Smooth muscle cell (in vitro differentiated cells): ENCODE measurements around the gene APBB2. TPM values are rescaled to one million over a fixed set of nuclear protein-coding genes. Genes with fewer than 3 reads are reported as not detected.

ENCODE experiments used
- DNase-seq: peaks from one replicate; lab custom pipeline; 2025; ENCODE audit not compliant: unreplicated experiment; lab: John Stamatoyannopoulos, UW
- H2AFZ ChIP-seq: fragments of 200-600 bp; sonication (generic); 2 replicates; pipeline ENCODE4 v1.6.0; 2016; ENCODE audit warnings: antibody characterized with exemption, low read depth, mild to moderate bottlenecking
- H3F3A ChIP-seq: fragments of 200-600 bp; sonication (generic); 2 replicates; pipeline ENCODE4 v1.6.0; 2017; ENCODE audit warnings: antibody characterized with exemption, low read depth
- H3K27ac ChIP-seq: fragments of 200-600 bp; sonication (generic); 2 replicates; pipeline ENCODE4 v1.5.1; 2016; ENCODE audit warnings: low read depth, mild to moderate bottlenecking
- H3K27me3 ChIP-seq: fragments of 200-600 bp; sonication (generic); 2 replicates; pipeline ENCODE4 v1.6.1; 2016; ENCODE audit warnings: low read depth, mild to moderate bottlenecking
- H3K36me3 ChIP-seq: fragments of 200-600 bp; sonication (generic); 2 replicates; pipeline ENCODE4 v1.5.1; 2016; ENCODE audit warnings: low read depth
- H3K4me1 ChIP-seq: fragments of 200-600 bp; sonication (generic); 2 replicates; pipeline ENCODE4 v1.5.1; 2016; ENCODE audit warnings: low read depth
- H3K4me2 ChIP-seq: fragments of 200-600 bp; sonication (generic); 2 replicates; pipeline ENCODE4 v1.6.0; 2016; ENCODE audit warnings: mild to moderate bottlenecking
- H3K4me3 ChIP-seq: fragments of 200-600 bp; sonication (generic); 2 replicates; pipeline ENCODE4 v1.5.1; 2016; ENCODE audit warnings: mild to moderate bottlenecking
- H3K79me2 ChIP-seq: fragments of 200-600 bp; sonication (generic); 2 replicates; pipeline ENCODE4 v1.6.0; 2016; ENCODE audit warnings: low read depth, mild to moderate bottlenecking
- H3K9ac ChIP-seq: fragments of 200-600 bp; sonication (generic); 2 replicates; pipeline ENCODE4 v1.6.0; 2016; ENCODE audit warnings: low read depth
- H3K9me3 ChIP-seq: fragments of 200-600 bp; sonication (generic); replicated peaks from 2 replicates; pipeline ENCODE4 v1.5.1; 2016; ENCODE audit warnings: low read depth
- H4K20me1 ChIP-seq: fragments of 200-600 bp; sonication (generic); 2 replicates; pipeline ENCODE4 v1.6.0; 2016; ENCODE audit warnings: low read depth
- WGBS: methylation state at CpG from one replicate; pipeline ENCODE4 v1.1.7; 2016; ENCODE audit warnings: low lambda C conversion rate; 5-methylcytosine and 5-hydroxymethylcytosine counted together
- polyA plus RNA-seq: library from polyadenylated mRNA; unstranded; fragments of >200 nt; fragmentation: Nextera tagmentation; extraction: Ambion mirVana; gene quantifications from 2 replicates; pipeline ENCODE4 v1.2.1, GENCODE V29; 2016
- total RNA-seq: library from RNA; depleted of rRNA; stranded (reverse); fragments of >200 nt; gene quantifications from 2 replicates; pipeline ENCODE4 v1.2.3, GENCODE V29; 2014
- TF ChIP-seq, protein P1 (sequence below): fragments of 200-600 bp; sonication (generic); IDR thresholded peaks from 2 replicates; pipeline ENCODE4 v1.5.1; 2017; ENCODE audit warnings: borderline replicate concordance, mild to moderate bottlenecking, antibody characterized with exemption; ENCODE audit not compliant: insufficient read depth, poor library complexity, severe bottlenecking

APBB2 gene
- total and polyA plus RNA-seq, 2 experiments from 2014 or later, result 22.1 to 60.9 TPM

DNA sequence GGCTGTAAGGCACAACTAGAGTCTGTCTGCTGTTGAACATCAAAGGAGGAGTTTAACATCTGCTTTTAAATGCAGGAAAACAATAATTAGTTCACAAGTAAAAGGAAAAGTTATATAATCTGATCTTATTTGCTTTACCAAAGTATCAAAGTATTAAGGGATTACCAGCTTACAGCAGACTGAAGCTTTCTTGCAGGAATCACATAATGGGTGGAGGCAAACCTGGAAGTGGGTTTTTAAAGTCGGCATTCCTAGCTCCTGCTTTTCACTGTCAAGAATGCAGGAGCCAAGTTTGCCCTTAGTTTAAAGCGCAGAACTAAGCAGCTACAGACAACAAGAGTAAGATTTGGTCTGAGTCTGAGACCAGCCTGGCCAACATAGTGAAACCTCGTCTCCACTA is 122.2 kb downstream of the APBB2 start:
- peaks cover 8% of the 10 kb centered on the region for H4K20me1 ChIP-seq
- no peak overlapping the region for H3K27ac ChIP-seq
- TF ChIP-seq, protein P1, sequence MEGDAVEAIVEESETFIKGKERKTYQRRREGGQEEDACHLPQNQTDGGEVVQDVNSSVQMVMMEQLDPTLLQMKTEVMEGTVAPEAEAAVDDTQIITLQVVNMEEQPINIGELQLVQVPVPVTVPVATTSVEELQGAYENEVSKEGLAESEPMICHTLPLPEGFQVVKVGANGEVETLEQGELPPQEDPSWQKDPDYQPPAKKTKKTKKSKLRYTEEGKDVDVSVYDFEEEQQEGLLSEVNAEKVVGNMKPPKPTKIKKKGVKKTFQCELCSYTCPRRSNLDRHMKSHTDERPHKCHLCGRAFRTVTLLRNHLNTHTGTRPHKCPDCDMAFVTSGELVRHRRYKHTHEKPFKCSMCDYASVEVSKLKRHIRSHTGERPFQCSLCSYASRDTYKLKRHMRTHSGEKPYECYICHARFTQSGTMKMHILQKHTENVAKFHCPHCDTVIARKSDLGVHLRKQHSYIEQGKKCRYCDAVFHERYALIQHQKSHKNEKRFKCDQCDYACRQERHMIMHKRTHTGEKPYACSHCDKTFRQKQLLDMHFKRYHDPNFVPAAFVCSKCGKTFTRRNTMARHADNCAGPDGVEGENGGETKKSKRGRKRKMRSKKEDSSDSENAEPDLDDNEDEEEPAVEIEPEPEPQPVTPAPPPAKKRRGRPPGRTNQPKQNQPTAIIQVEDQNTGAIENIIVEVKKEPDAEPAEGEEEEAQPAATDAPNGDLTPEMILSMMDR, result no peak
- DNase-seq, result no peak
- peaks cover 13% of the 10 kb centered on the region for H3K79me2 ChIP-seq
- H3F3A ChIP-seq, result no peaks in the 10 kb centered on the region
- no peak overlapping the region for H3K4me2 ChIP-seq
- no peaks in the 10 kb centered on the region for H3K27me3 ChIP-seq
- no peaks in the 10 kb centered on the region for H3K36me3 ChIP-seq
- WGBS, result 72% methylated on average over 3 of the region's 3 CpGs
- H3K9me3 ChIP-seq, result no peaks in the 10 kb centered on the region
- H2AFZ ChIP-seq, result no peak overlapping the region
- no peak overlapping the region for H3K9ac ChIP-seq
- H3K4me1 ChIP-seq, result no peaks in the 10 kb centered on the region
- no peak overlapping the region for H3K4me3 ChIP-seq

DNA sequence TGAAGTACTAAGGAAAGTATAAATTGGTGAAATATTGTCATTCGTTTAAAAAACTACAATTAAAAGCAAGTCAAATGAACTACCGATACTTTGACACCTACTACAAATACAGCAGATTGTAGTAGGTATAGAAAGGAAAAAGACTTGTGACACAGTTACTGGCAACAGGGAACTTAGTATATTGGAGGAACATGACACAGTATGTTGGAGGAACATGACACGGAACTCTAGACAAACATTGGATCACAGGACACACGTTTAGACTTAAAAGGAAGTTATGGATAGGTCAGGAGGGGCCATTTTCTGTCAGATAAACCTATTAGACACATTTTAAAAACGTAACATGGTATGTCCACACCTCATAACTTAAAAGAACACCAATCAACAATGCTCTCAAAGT is 132.5 kb downstream of the APBB2 start:
- no peak overlapping the region for H2AFZ ChIP-seq
- peaks cover 8% of the 10 kb centered on the region for H3K36me3 ChIP-seq
- DNase-seq, result no peak
- peaks cover 61% of the 10 kb centered on the region for H3K79me2 ChIP-seq
- no peaks in the 10 kb centered on the region for H3F3A ChIP-seq
- peaks cover 11% of the 10 kb centered on the region for H3K9me3 ChIP-seq
- H3K27ac ChIP-seq, result no peak overlapping the region
- no peaks in the 10 kb centered on the region for H3K27me3 ChIP-seq
- no peak overlapping the region for H3K4me3 ChIP-seq
- TF ChIP-seq, protein P1, result no peak
- H3K9ac ChIP-seq, result no peak overlapping the region
- peaks cover 19% of the 10 kb centered on the region for H4K20me1 ChIP-seq
- no peak overlapping the region for H3K4me2 ChIP-seq
- no peaks in the 10 kb centered on the region for H3K4me1 ChIP-seq
- WGBS, result 93% methylated on average over 5 of the region's 5 CpGs

DNA sequence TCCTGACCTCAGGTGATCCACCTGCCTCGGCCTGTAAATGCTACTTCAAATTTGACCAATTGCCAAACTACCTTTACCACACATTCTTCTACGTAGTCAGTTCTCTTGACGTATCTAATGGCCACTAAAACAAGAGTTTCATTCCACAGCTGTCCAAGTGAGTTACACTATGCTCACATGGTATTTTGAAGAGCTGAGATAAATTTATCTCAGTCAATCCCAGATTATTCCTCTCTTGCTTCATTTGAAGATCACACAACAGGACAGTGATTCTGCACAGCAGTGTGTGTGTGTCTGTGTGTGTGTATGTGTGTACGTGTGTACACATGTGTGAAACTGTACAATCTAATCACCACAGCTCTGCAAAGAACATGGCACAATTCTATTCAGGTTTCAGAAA is 133.4 kb downstream of the APBB2 start:
- Histone ChIP-seq H3K36me3 (no peaks in the 10 kb centered on the region), H3K4me2 (no peak overlapping the region), H4K20me1 (peaks cover 19% of the 10 kb centered on the region), H3K4me3 (no peak overlapping the region), H3K9ac (no peak overlapping the region), H3K4me1 (no peaks in the 10 kb centered on the region), H3F3A (no peaks in the 10 kb centered on the region), H3K79me2 (peaks cover 62% of the 10 kb centered on the region), H3K27me3 (no peaks in the 10 kb centered on the region), H2AFZ (no peak overlapping the region), H3K9me3 (peaks cover 3% of the 10 kb centered on the region), H3K27ac (no peak overlapping the region)
- TF ChIP-seq, protein P1, result no peak
- no peak for DNase-seq
- 83% methylated on average over 4 of the region's 4 CpGs for WGBS

DNA sequence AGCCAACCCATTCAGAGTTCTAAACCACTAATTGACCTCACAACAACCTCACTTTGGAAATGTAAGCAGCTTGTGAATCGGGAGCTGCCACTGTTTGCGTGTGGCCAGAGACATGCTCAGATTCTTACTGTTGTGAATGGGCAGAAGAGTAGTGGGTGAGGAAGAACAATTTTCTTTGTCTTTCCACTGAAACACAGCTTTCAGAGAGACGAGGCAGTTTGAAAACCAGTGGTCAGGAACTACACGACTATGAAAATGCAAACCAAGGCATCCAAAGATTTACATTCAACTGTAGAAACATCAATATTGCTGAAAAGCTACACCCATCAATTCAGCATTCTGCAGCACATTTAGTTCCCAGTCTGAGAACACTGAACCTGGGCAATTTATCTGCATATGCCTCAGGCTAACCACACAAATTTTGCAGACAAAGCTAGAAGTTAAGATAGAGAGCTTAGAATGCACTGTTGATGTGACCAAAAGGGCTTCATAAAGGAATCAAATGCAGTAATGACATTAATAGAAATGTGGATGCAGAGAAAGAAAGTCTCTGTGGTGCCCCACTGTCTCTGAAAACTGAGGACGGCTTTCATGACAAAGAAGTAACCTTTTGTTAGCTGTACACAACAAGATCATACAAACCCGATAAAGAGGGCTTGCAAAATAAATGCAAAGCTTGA is 134.3 kb downstream of the APBB2 start:
- no peak for DNase-seq
- WGBS, result 81% methylated on average over 6 of the region's 6 CpGs
- TF ChIP-seq, protein P1, result no peak
- Histone ChIP-seq H3K4me1 (no peaks in the 10 kb centered on the region), H3K27me3 (no peaks in the 10 kb centered on the region), H3K9me3 (no peaks in the 10 kb centered on the region), H3K36me3 (no peaks in the 10 kb centered on the region), H4K20me1 (peaks cover 19% of the 10 kb centered on the region), H3K9ac (no peak overlapping the region), H3K27ac (no peak overlapping the region), H3K4me3 (no peak overlapping the region), H3K4me2 (no peak overlapping the region), H2AFZ (no peak overlapping the region), H3K79me2 (peaks cover 63% of the 10 kb centered on the region), H3F3A (no peaks in the 10 kb centered on the region)
